Mesothelial cell of epicardium (in vitro differentiated cells): ENCODE data around the gene ZSCAN5B. TPM values are rescaled to one million over a fixed set of nuclear protein-coding genes. Genes with fewer than 3 reads are reported as not detected.

ENCODE experiments used
- DNase-seq, 2 experiments: peaks; one replicate each; pipeline ENCODE4 v3.0.0; 2021; ENCODE audit warnings: low spot score in 2 of 2; ENCODE audit not compliant: unreplicated experiment in 2 of 2
- H3K27ac Mint-ChIP-seq: 2 replicates; pipeline ENCODE4 v1.8.0; 2021; ENCODE audit warnings: mixed read lengths
- H3K27me3 Mint-ChIP-seq: 2 replicates; pipeline ENCODE4 v1.8.0; 2021; ENCODE audit warnings: low read depth, mixed read lengths
- H3K36me3 Mint-ChIP-seq: 2 replicates; pipeline ENCODE4 v1.8.0; 2021; ENCODE audit warnings: mixed read lengths
- H3K4me1 Mint-ChIP-seq: 2 replicates; pipeline ENCODE4 v1.8.0; 2021; ENCODE audit warnings: mixed read lengths
- H3K4me3 Mint-ChIP-seq: 2 replicates; pipeline ENCODE4 v1.8.0; 2021; ENCODE audit warnings: mild to moderate bottlenecking, moderate library complexity, mixed read lengths
- H3K9me3 Mint-ChIP-seq: 2 replicates; pipeline ENCODE4 v1.8.0; 2021; ENCODE audit warnings: mixed read lengths
- total RNA-seq: library from RNA; stranded (reverse); gene quantifications from 3 replicates; pipeline ENCODE4 v1.2.1, GENCODE V29; 2021
- TF ChIP-seq, protein P1 (sequence below): fragments of 200-600 bp; sonication (generic); IDR thresholded peaks from one replicate; pipeline ENCODE4 v1.5.0; 2021; ENCODE audit warnings: antibody characterized with exemption; ENCODE audit not compliant: unreplicated experiment

ZSCAN5B gene
- total RNA-seq, 1 donor from 2014 or later = 0.13 TPM

DNA sequence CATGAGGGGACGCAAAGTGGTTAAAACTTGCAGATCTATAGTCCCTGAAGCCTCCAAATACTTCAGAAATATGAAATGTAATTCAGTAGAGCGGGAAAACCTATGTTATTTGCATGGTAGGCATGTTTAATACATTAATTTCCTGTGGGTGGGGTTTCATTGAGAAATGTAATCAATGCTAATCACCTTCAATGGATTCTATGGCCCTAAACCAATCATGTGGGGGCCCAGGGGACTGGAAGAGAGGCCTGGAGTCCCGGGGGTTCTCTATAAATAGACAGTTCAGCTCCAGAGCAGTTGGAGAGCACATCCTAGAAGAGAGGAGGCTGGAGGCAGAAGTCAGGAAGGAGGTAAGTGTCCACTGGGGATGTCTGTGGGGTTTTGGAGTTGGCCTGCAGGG, 4.4 kb upstream of the ZSCAN5B start, which contains the start of gene ZSCAN5C:
Gene ZSCAN5C (plus strand): TSS at position 301 of the 400 bp plus-strand sequence. CDS start 3,641 bp downstream, outside the sequence.
- Mint-ChIP-seq H3K36me3 (no peaks in the 10 kb centered on the region), H3K27me3 (peaks cover 18% of the 10 kb centered on the region)
- TF ChIP-seq, protein P1, sequence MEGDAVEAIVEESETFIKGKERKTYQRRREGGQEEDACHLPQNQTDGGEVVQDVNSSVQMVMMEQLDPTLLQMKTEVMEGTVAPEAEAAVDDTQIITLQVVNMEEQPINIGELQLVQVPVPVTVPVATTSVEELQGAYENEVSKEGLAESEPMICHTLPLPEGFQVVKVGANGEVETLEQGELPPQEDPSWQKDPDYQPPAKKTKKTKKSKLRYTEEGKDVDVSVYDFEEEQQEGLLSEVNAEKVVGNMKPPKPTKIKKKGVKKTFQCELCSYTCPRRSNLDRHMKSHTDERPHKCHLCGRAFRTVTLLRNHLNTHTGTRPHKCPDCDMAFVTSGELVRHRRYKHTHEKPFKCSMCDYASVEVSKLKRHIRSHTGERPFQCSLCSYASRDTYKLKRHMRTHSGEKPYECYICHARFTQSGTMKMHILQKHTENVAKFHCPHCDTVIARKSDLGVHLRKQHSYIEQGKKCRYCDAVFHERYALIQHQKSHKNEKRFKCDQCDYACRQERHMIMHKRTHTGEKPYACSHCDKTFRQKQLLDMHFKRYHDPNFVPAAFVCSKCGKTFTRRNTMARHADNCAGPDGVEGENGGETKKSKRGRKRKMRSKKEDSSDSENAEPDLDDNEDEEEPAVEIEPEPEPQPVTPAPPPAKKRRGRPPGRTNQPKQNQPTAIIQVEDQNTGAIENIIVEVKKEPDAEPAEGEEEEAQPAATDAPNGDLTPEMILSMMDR = no peak

DNA sequence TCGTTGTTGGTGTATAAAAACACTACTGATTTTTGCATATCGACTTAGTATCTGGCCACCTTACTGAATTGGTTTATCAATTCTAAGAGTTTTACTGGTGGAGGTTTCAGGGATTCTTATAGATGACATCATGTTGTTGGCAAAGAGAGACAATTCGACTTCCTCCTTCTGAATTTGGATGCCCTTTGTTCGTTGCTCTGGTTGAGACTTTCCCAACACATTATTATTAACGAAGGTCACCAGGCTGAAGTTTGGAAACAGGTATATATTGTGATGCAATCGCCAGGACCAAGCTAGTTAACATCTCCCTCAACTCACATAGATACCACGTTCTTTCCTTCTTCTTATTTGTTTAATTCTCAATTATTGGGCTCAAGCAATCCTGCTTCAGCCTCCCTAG, 2.1 kb upstream of the ZSCAN5B start:
- DNase-seq = no peak
- no peak overlapping the region for H3K4me3 Mint-ChIP-seq
- H3K27ac Mint-ChIP-seq = no peak overlapping the region
- no peaks in the 10 kb centered on the region for H3K9me3 Mint-ChIP-seq
- H3K36me3 Mint-ChIP-seq = no peaks in the 10 kb centered on the region
- H3K4me1 Mint-ChIP-seq = no peaks in the 10 kb centered on the region
- TF ChIP-seq, protein P1 = no peak
- peaks cover 12% of the 10 kb centered on the region for H3K27me3 Mint-ChIP-seq

More for the DNA sequence above, 4.4 kb upstream of the ZSCAN5B start, which contains the start of gene ZSCAN5C:
- DNase-seq = no peak
- Mint-ChIP-seq H3K27ac (no peak within 1 kb of the TSS), H3K9me3 (no peaks in the 10 kb centered on the region), H3K4me3 (no peak within 1 kb of the TSS), H3K4me1 (no peaks in the 10 kb centered on the region)

DNA sequence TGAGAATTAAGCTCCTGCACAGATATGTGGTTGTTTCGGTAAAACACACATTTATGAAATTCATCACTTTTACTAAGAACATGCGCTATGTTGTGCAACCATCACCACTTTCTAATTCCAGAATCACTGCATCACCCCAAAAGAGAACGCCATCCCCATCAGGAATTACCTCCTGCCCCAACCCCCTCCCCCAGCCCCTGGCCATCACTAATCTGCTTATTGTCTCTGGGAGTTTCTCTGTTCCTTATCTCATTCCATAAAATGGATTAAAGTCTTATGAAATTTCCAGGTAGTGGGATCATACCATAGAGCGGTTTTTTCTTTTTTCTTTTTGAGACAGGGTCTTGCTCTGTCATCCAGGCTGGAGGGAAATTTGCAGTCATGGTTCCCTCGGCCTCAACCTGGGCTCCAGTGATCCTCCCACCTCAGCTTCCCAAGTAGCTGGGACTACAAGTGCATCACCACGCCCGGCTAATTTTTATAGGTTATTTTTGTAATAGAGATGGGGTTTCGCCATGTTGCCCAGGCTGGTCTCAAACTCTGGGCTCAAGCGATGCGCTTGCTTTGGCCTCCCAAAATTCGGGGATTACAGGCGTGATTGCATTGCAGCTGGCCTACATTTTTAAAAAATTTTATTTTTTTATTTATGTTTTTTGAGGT, 3.5 kb downstream of the ZSCAN5B start:
- peaks cover 6% of the 10 kb centered on the region for H3K27me3 Mint-ChIP-seq
- no peaks in the 10 kb centered on the region for H3K4me1 Mint-ChIP-seq
- H3K4me3 Mint-ChIP-seq = no peak overlapping the region
- H3K27ac Mint-ChIP-seq = no peak overlapping the region
- TF ChIP-seq, protein P1 = no peak
- no peaks in the 10 kb centered on the region for H3K36me3 Mint-ChIP-seq
- DNase-seq = no peak
- H3K9me3 Mint-ChIP-seq = no peaks in the 10 kb centered on the region

DNA sequence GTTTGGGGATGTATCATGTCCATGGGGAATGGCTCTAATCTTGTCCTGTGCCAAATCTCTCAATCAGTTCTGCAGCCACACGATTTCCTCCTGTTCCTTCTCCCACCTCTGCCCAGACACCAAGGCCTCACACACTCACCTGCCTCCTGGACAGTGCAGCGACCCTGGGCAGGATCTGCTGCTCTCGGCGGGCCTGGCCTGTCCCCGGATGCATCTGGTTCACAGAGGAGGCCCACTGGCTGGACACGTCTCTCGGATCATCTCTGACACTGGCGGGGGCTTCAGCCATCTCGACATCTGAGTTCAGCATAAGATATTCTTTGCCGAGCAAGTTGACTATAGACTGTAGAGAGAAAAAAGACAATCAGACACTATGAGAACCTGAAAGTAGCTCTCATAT, 5.9 kb downstream of the ZSCAN5B start:
- Mint-ChIP-seq H3K4me3 (no peak overlapping the region), H3K36me3 (no peaks in the 10 kb centered on the region), H3K4me1 (no peaks in the 10 kb centered on the region), H3K27me3 (peaks cover 6% of the 10 kb centered on the region), H3K9me3 (no peaks in the 10 kb centered on the region), H3K27ac (no peak overlapping the region)
- TF ChIP-seq, protein P1 = no peak
- DNase-seq = no peak

DNA sequence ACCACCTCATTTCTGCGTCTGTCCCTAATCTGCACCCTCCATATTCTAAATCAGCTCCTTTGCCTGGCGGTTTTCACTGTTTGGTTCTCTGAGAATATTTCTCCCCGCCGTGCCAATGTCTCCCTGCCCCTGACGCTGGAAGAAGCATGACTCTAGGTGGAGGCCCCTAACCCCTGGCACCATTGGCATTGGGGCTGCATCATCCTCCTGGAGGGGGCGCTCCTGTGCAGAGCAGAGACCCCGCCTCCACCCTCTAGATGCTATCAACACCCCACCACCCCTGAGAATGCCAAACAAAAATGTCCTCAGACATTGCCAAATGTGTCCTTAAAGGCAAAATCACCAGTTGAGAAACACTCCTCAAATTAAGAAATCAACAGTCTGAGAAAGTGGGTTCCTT, 6.5 kb downstream of the ZSCAN5B start:
- DNase-seq = no peak
- Mint-ChIP-seq H3K36me3 (no peaks in the 10 kb centered on the region), H3K9me3 (no peaks in the 10 kb centered on the region), H3K27ac (no peak overlapping the region), H3K27me3 (peaks cover 6% of the 10 kb centered on the region), H3K4me3 (no peak overlapping the region), H3K4me1 (no peaks in the 10 kb centered on the region)
- TF ChIP-seq, protein P1 = no peak
